GM23338 (cell line): ENCODE results near the gene DCAF12.

Experiments
- CREB1 ChIP-seq: fragments of 250-450 bp; sonication (Bioruptor Pico); IDR thresholded peaks from 2 replicates; pipeline ENCODE4 v1.5.0; 2020; ENCODE audit warnings: low read depth, mild to moderate bottlenecking, moderate library complexity
- EZH2 ChIP-seq: fragments of 200-600 bp; sonication (generic); IDR thresholded peaks from one replicate; pipeline ENCODE4 v1.8.0; 2017; ENCODE audit warnings: antibody characterized with exemption, mild to moderate bottlenecking, low read depth; ENCODE audit not compliant: unreplicated experiment
- EZH2phosphoT487 ChIP-seq: fragments of 200-600 bp; sonication (generic); IDR thresholded peaks from one replicate; pipeline ENCODE4 v1.8.1; 2018; ENCODE audit warnings: antibody characterized with exemption; ENCODE audit not compliant: unreplicated experiment
- JUNB ChIP-seq: IDR thresholded peaks from one replicate; pipeline ENCODE4 v1.6.1; 2016; ENCODE audit warnings: antibody characterized with exemption; ENCODE audit not compliant: unreplicated experiment
- POLR2AphosphoS5 ChIP-seq: IDR thresholded peaks from 2 replicates; pipeline ENCODE4 v1.6.1; 2016; ENCODE audit warnings: antibody characterized with exemption, low read depth
- STAT1 ChIP-seq: IDR thresholded peaks from one replicate; pipeline ENCODE4 v1.6.1; 2016; ENCODE audit warnings: antibody characterized with exemption; ENCODE audit not compliant: unreplicated experiment
- ZNF114 ChIP-seq: fragments of 250-450 bp; sonication (Bioruptor Pico); IDR thresholded peaks from 2 replicates; pipeline ENCODE4 v1.5.0; 2020; ENCODE audit warnings: mild to moderate bottlenecking, moderate library complexity
- TF ChIP-seq, protein P1 (sequence below), 2 experiments: fragments of 200-600 bp in 1 of 2; sonication (generic) in 1 of 2; conservative IDR thresholded peaks; 2 replicates each; pipeline versions ENCODE4 v1.5.1 to v1.6.1; 2016 to 2017; ENCODE audit warnings: antibody characterized with exemption in 2 of 2, low read depth in 2 of 2, mild to moderate bottlenecking in 2 of 2, moderate library complexity in 1 of 2
- TF ChIP-seq, protein P2 (sequence below): IDR thresholded peaks from one replicate; pipeline ENCODE4 v1.6.1; 2018; ENCODE audit warnings: antibody characterized with exemption; ENCODE audit not compliant: unreplicated experiment

DNA sequence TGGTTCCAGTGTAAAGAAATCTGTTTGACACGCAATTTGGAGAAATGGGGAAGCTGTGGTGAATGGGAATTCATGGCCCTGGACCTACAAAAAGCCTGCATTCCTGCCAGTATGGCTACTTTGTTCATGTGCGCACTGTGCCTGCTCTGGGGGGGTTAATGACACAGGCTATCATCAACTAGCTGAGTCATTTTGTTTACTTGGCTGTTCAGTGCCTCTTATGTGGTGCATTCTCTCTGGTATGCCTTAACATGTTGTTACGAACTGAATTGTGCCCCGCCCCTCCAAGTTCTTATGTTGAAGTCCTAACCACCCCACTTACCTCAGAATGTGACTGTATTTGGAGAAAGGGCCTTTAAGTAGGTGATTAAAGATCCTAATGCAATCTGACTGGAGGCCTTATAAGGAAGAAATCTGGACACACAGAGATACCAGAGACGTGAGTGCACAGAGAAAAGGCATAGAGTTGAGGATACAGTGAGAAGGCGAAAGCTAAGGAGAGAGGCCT lies 31.9 kb upstream of the DCAF12 start:
- TF ChIP-seq EZH2phosphoT487 (no peak), STAT1 (no peak), POLR2AphosphoS5 (no peak), CREB1 (CRISPR knock-in tag) (no peak), EZH2 (no peak), ZNF114 (CRISPR knock-in tag) (no peak), JUNB (no peak)
- TF ChIP-seq, protein P1, sequence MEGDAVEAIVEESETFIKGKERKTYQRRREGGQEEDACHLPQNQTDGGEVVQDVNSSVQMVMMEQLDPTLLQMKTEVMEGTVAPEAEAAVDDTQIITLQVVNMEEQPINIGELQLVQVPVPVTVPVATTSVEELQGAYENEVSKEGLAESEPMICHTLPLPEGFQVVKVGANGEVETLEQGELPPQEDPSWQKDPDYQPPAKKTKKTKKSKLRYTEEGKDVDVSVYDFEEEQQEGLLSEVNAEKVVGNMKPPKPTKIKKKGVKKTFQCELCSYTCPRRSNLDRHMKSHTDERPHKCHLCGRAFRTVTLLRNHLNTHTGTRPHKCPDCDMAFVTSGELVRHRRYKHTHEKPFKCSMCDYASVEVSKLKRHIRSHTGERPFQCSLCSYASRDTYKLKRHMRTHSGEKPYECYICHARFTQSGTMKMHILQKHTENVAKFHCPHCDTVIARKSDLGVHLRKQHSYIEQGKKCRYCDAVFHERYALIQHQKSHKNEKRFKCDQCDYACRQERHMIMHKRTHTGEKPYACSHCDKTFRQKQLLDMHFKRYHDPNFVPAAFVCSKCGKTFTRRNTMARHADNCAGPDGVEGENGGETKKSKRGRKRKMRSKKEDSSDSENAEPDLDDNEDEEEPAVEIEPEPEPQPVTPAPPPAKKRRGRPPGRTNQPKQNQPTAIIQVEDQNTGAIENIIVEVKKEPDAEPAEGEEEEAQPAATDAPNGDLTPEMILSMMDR (conservative IDR thresholded peaks at IDR 0.05; ENCODE audit: low read depth in 2 of 2) = no peak
- TF ChIP-seq, protein P2, sequence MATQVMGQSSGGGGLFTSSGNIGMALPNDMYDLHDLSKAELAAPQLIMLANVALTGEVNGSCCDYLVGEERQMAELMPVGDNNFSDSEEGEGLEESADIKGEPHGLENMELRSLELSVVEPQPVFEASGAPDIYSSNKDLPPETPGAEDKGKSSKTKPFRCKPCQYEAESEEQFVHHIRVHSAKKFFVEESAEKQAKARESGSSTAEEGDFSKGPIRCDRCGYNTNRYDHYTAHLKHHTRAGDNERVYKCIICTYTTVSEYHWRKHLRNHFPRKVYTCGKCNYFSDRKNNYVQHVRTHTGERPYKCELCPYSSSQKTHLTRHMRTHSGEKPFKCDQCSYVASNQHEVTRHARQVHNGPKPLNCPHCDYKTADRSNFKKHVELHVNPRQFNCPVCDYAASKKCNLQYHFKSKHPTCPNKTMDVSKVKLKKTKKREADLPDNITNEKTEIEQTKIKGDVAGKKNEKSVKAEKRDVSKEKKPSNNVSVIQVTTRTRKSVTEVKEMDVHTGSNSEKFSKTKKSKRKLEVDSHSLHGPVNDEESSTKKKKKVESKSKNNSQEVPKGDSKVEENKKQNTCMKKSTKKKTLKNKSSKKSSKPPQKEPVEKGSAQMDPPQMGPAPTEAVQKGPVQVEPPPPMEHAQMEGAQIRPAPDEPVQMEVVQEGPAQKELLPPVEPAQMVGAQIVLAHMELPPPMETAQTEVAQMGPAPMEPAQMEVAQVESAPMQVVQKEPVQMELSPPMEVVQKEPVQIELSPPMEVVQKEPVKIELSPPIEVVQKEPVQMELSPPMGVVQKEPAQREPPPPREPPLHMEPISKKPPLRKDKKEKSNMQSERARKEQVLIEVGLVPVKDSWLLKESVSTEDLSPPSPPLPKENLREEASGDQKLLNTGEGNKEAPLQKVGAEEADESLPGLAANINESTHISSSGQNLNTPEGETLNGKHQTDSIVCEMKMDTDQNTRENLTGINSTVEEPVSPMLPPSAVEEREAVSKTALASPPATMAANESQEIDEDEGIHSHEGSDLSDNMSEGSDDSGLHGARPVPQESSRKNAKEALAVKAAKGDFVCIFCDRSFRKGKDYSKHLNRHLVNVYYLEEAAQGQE = no peak
